ENCODE data around the gene SPP1.

Gene SPP1

GRCh38 chr4:87982036-87982435 lies 6.5 kb downstream of the SPP1 start:
- no peak for DNase-seq (ENCODE audit: low read depth)
- H3K4me3 ChIP-seq (ENCODE audit: control insufficient read depth, low read depth, low read length): no peak overlapping the region
- TF ChIP-seq CTCF (conservative IDR thresholded peaks at IDR 0.05; ENCODE audit: control insufficient read depth, insufficient read depth, low read depth, low read length): no peak

- no peak for TF ChIP-seq CTCF (conservative IDR thresholded peaks at IDR 0.05; ENCODE audit: control insufficient read depth, insufficient read depth, low read depth, low read length)
- peak; percentile 16 for DNase-seq (ENCODE audit: low read depth)
- H3K4me3 ChIP-seq (ENCODE audit: control insufficient read depth, low read depth, low read length): no peak overlapping the region
Observed at GRCh38 chr4:87982446-87983010, 7.0 kb downstream of the SPP1 start.

- no peak for TF ChIP-seq CTCF (conservative IDR thresholded peaks at IDR 0.05; ENCODE audit: control insufficient read depth, insufficient read depth, low read depth, low read length)
- no peak overlapping the region for H3K4me3 ChIP-seq (ENCODE audit: control insufficient read depth, low read depth, low read length)
- no peak for DNase-seq (ENCODE audit: low read depth)
Observed at GRCh38 chr4:87983996-87984395, 8.5 kb downstream of the SPP1 start.

DNA sequence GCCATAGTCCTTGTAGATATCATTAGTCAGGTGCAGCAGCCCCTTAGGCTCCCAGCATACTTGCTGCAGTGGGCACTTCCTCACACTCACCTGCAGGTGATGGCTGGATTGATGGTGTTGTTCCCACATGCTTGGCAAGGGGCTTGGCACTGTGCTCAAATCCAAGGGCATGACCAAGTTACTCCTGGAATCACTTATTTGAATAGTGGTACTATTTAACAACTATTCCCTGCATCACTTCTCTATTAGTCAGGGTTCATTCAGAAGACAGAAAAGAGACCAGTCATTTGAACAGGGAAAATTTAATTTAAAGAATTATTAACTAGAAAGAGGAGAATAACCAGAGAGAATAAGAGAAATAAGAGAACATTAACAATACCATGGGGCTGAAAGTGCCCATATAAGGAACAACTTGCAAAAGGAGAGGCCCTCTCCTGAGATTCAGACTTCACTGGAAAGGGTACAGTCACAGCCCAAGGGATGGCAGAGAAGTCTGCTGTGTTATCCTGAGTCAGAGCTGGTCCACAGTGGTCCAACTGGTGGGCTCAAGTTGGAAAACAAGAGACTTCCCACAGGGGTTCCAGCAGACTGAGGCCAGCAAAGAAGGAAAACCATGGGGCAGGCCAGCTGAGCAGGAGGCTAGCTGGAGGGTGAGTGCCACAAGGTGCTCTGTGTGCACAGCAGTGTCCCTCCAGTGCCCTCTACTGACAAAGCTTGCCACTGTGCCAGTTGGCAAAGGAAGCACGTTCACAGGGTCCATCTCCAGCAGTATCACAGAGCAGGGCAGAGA lies 9.8 kb downstream of the SPP1 start:
- TF ChIP-seq CTCF (conservative IDR thresholded peaks at IDR 0.05; ENCODE audit: control insufficient read depth, insufficient read depth, low read depth, low read length): peak; percentile 49
- peak; percentile 39 for DNase-seq (ENCODE audit: low read depth)
- no peak overlapping the region for H3K4me3 ChIP-seq (ENCODE audit: control insufficient read depth, low read depth, low read length)

- no peak for TF ChIP-seq CTCF (conservative IDR thresholded peaks at IDR 0.05; ENCODE audit: control insufficient read depth, insufficient read depth, low read depth, low read length)
- no peak for DNase-seq (ENCODE audit: low read depth)
- no peak overlapping the region for H3K4me3 ChIP-seq (ENCODE audit: control insufficient read depth, low read depth, low read length)
Observed at GRCh38 chr4:87985887-87986200, 10.3 kb downstream of the SPP1 start.

GRCh38 chr4:87986508-87986907 lies 11.0 kb downstream of the SPP1 start:
- H3K4me3 ChIP-seq (ENCODE audit: control insufficient read depth, low read depth, low read length): no peak overlapping the region
- TF ChIP-seq CTCF (conservative IDR thresholded peaks at IDR 0.05; ENCODE audit: control insufficient read depth, insufficient read depth, low read depth, low read length): no peak
- no peak for DNase-seq (ENCODE audit: low read depth)
